ENCODE measurements around the gene PCDH9. TPM values are rescaled to one million over a fixed set of nuclear protein-coding genes. Genes with fewer than 3 reads are reported as not detected.

Gene PCDH9
- 4.5 and 10.5 TPM in 2 replicates for total RNA-seq

GRCh38 chr13:67229481-67230403 is at the start of gene PCDH9:
Gene PCDH9, minus strand, starts transcription at chr13:67230336. Its CDS starts 1,896 bp downstream, at chr13:67228440.

Small RNAs within 50 kb of the gene (small RNA-seq; reads per million reads assigned to genes)
- not detected for gene RNU7-87P

Measured in thoracic aorta endothelial cell (primary cell).